GM10266 (cell line): ENCODE data around the gene HAVCR2.
"Not testable (repeated sequence)": the region's sequence is repeated elsewhere in the genome, so short reads cannot be mapped to it uniquely, and the experiment has no call there.

ENCODE experiments used
- DNase-seq: peaks from one replicate; pipeline ENCODE4 v3.0.0; 2012; ENCODE audit errors: extremely low spot score
- CTCF ChIP-seq: IDR thresholded peaks from 2 replicates; pipeline ENCODE4 v1.5.1; 2012; ENCODE audit warnings: mild to moderate bottlenecking, low read depth; ENCODE audit not compliant: control insufficient read depth, insufficient read depth; ENCODE audit errors: missing control alignments

The HAVCR2 gene

GRCh38 chr5:157057459-157058370 lies 51.1 kb downstream of the HAVCR2 start:
- no peak for TF ChIP-seq CTCF
- DNase-seq: no peak

- DNase-seq: not testable (repeated sequence)
Measured at GRCh38 chr5:157056848-157057247, 52.0 kb downstream of the HAVCR2 start.

- DNase-seq: no peak
- TF ChIP-seq CTCF: no peak
Measured at GRCh38 chr5:157051604-157052245, 57.1 kb downstream of the HAVCR2 start.

DNA sequence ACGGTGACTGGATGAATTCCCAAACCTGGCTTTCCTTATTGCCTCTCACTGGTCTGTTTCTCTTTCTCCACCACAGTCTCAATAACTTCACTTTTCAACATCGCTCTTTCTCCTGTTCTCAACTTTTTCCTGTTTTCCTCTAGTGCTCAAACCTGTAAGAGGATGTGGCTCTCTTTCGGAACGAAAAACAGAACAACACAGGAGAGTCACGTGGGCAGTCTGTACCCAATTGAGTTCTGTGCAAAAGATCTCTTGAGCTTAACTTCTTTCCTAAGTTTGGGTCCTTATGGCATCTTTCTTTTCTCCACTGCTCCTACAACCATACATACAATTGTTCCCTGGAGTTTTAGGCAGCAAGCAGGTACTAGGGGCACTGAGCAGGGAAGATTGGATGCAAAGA lies 58.8 kb downstream of the HAVCR2 start:
- no peak for TF ChIP-seq CTCF
- no peak for DNase-seq

- no peak for DNase-seq
- TF ChIP-seq CTCF: no peak
Measured at GRCh38 chr5:157049605-157050004, 59.2 kb downstream of the HAVCR2 start.

- TF ChIP-seq CTCF: no peak
Measured at GRCh38 chr5:157047898-157048297, 60.9 kb downstream of the HAVCR2 start.

GRCh38 chr5:157047016-157047415 lies 61.8 kb downstream of the HAVCR2 start:
- DNase-seq: not testable (repeated sequence)

More at GRCh38 chr5:157047898-157048297, 60.9 kb downstream of the HAVCR2 start:
- no peak for DNase-seq

DNA sequence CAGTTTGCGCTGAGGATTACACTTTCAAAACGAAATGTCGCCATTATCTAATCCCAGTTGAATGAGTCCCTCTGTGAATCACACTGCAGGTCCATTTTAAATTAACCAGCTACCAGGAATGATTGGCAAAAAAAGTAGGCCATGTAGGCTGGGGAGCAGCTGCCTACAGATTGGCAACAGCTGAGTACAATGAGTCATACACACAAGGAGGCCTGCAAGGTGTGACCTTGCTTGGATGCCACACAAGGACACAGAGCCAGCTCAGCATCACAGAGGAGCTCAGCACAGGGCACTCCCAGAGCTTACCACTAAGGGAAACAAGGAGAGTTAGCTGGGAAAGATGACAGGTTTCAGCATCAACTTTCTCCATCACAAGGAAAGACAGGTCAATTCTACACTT lies 62.8 kb downstream of the HAVCR2 start:
- no peak for DNase-seq
- no peak for TF ChIP-seq CTCF
